KG1 (cell line): Measurements from ENCODE around the gene OR4C3.
"Not testable (repeated sequence)": the region's sequence is repeated elsewhere in the genome, so short reads cannot be mapped to it uniquely, and the experiment has no call there.

Source experiments
- DNase-seq: peaks from one replicate; lab custom pipeline; 2025; lab: John Stamatoyannopoulos, UW

Gene OR4C3

GRCh38 chr11:48324620-48325019, at the start of gene OR4C3:
Gene OR4C3 (plus strand): TSS chr11:48324920. CDS start chr11:48325022, 102 bp downstream.
- not testable (repeated sequence) for DNase-seq

- no peak for DNase-seq
Observed at GRCh38 chr11:48305923-48306322, 18.8 kb upstream of the OR4C3 start, which contains the start of gene OR4S1. Gene OR4S1 (plus strand): TSS chr11:48306223. CDS start chr11:48306223, 0 bp downstream.

- peak; percentile 7 for DNase-seq
Observed at GRCh38 chr11:48307760-48308386, 16.8 kb upstream of the OR4C3 start.

GRCh38 chr11:48313590-48313989, 11.1 kb upstream of the OR4C3 start:
- DNase-seq = not testable (repeated sequence)

GRCh38 chr11:48319813-48320212, 4.9 kb upstream of the OR4C3 start:
- DNase-seq = not testable (repeated sequence)

GRCh38 chr11:48341466-48341865, 16.7 kb downstream of the OR4C3 start:
- no peak for DNase-seq

GRCh38 chr11:48342505-48342904, 17.8 kb downstream of the OR4C3 start:
- not testable (repeated sequence) for DNase-seq

- not testable (repeated sequence) for DNase-seq
Observed at GRCh38 chr11:48346286-48346685, 21.6 kb downstream of the OR4C3 start.

GRCh38 chr11:48354013-48354412, 29.3 kb downstream of the OR4C3 start:
- no peak for DNase-seq

GRCh38 chr11:48354677-48355076, 30.0 kb downstream of the OR4C3 start:
- no peak for DNase-seq

GRCh38 chr11:48361289-48361688, 36.6 kb downstream of the OR4C3 start:
- not testable (repeated sequence) for DNase-seq

GRCh38 chr11:48366365-48366764, 41.6 kb downstream of the OR4C3 start, which contains the start of gene OR4C5:
Gene OR4C5 (minus strand): TSS chr11:48366465. CDS start chr11:48366465, 0 bp downstream.
- no peak for DNase-seq
